Liver (tissue), 3 donors: ENCODE results near the gene WDR81.

Experiments
- EGR1 ChIP-seq, 2 donors: IDR thresholded peaks; 2 replicates each; pipeline ENCODE4 v1.6.1; 2016 to 2018; ENCODE audit warnings: antibody characterized with exemption in 2 of 2, low read depth in 2 of 2
- JUND ChIP-seq, 2 donors: IDR thresholded peaks; 2 replicates each; pipeline ENCODE4 v1.6.1; 2016; ENCODE audit warnings: antibody characterized with exemption in 2 of 2
- RAD21 ChIP-seq, 2 donors: IDR thresholded peaks; 2 replicates each; pipeline ENCODE4 v1.6.1; 2016; ENCODE audit warnings: antibody characterized with exemption in 2 of 2, mild to moderate bottlenecking in 2 of 2
- RXRA ChIP-seq, 2 donors: IDR thresholded peaks; 2 replicates each; pipeline ENCODE4 v1.6.1; 2017 to 2018; ENCODE audit warnings: antibody characterized with exemption in 2 of 2, mild to moderate bottlenecking in 1 of 2
- SP1 ChIP-seq: IDR thresholded peaks from 2 replicates; pipeline ENCODE4 v1.6.1; 2018; ENCODE audit warnings: antibody characterized with exemption, mild to moderate bottlenecking
- TAF1 ChIP-seq: conservative IDR thresholded peaks from 2 replicates; pipeline ENCODE4 v1.6.1; 2016; ENCODE audit warnings: antibody characterized with exemption, mild to moderate bottlenecking
- YY1 ChIP-seq: IDR thresholded peaks from 2 replicates; pipeline ENCODE4 v1.6.1; 2016; ENCODE audit warnings: antibody characterized with exemption, mild to moderate bottlenecking
- TF ChIP-seq, protein P1 (sequence below): IDR thresholded peaks from 2 replicates; pipeline ENCODE4 v1.6.1; 2016; ENCODE audit warnings: antibody characterized with exemption, mild to moderate bottlenecking
- TF ChIP-seq, protein P2 (sequence below): fragments of 150-350 bp; IDR thresholded peaks from 2 replicates; pipeline ENCODE4 v1.5.1; 2017; ENCODE audit warnings: improper control_type of control experiment, low read depth, low read length; ENCODE audit not compliant: missing input control
- TF ChIP-seq, protein P3 (sequence below): IDR thresholded peaks from 2 replicates; pipeline ENCODE4 v1.6.1; 2016; ENCODE audit warnings: antibody characterized with exemption
- TF ChIP-seq, protein P4 (sequence below): IDR thresholded peaks from 2 replicates; pipeline ENCODE4 v1.6.1; 2016; ENCODE audit warnings: antibody characterized with exemption
- donor health status: healthy.
- donor health status: healthy.

DNA sequence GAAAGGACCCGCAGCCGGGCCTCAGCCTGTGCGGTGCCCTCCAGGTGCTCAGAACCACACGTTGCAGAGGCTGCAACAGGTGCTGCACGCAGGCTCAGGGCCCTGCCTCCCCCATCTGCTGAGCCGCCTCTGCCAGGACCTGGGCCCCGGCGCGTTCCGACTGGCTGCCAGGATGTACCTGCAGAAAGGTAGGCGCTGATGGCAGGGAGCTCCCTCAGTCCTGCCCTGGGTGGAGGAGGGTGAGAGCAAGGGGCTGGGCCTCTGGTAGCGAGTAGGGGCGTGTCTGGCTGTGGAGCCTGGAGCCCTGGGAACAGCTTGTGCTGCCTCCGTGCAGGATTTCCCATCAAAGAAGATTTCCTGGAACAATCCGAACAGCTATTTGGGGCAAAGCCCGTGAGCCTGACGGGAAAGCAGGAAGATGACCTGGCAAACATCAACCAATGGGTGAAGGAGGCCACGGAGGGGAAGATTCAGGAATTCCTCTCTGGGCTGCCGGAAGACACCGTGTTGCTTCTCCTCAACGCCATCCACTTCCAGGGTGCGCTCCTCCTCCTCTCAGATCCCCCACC lies 22.6 kb downstream of the WDR81 start:
- TF ChIP-seq RAD21 (IDR thresholded peaks at IDR 0.05) = peak; percentile 37 to 38
- TF ChIP-seq, protein P1, sequence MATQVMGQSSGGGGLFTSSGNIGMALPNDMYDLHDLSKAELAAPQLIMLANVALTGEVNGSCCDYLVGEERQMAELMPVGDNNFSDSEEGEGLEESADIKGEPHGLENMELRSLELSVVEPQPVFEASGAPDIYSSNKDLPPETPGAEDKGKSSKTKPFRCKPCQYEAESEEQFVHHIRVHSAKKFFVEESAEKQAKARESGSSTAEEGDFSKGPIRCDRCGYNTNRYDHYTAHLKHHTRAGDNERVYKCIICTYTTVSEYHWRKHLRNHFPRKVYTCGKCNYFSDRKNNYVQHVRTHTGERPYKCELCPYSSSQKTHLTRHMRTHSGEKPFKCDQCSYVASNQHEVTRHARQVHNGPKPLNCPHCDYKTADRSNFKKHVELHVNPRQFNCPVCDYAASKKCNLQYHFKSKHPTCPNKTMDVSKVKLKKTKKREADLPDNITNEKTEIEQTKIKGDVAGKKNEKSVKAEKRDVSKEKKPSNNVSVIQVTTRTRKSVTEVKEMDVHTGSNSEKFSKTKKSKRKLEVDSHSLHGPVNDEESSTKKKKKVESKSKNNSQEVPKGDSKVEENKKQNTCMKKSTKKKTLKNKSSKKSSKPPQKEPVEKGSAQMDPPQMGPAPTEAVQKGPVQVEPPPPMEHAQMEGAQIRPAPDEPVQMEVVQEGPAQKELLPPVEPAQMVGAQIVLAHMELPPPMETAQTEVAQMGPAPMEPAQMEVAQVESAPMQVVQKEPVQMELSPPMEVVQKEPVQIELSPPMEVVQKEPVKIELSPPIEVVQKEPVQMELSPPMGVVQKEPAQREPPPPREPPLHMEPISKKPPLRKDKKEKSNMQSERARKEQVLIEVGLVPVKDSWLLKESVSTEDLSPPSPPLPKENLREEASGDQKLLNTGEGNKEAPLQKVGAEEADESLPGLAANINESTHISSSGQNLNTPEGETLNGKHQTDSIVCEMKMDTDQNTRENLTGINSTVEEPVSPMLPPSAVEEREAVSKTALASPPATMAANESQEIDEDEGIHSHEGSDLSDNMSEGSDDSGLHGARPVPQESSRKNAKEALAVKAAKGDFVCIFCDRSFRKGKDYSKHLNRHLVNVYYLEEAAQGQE = peak; percentile 85
- peak; percentile 75 for TF ChIP-seq YY1
- TF ChIP-seq, protein P2, sequence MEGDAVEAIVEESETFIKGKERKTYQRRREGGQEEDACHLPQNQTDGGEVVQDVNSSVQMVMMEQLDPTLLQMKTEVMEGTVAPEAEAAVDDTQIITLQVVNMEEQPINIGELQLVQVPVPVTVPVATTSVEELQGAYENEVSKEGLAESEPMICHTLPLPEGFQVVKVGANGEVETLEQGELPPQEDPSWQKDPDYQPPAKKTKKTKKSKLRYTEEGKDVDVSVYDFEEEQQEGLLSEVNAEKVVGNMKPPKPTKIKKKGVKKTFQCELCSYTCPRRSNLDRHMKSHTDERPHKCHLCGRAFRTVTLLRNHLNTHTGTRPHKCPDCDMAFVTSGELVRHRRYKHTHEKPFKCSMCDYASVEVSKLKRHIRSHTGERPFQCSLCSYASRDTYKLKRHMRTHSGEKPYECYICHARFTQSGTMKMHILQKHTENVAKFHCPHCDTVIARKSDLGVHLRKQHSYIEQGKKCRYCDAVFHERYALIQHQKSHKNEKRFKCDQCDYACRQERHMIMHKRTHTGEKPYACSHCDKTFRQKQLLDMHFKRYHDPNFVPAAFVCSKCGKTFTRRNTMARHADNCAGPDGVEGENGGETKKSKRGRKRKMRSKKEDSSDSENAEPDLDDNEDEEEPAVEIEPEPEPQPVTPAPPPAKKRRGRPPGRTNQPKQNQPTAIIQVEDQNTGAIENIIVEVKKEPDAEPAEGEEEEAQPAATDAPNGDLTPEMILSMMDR = no peak
- peak; percentile 57 to 64 for TF ChIP-seq JUND (IDR thresholded peaks at IDR 0.05)
- peak; percentile 51 for TF ChIP-seq TAF1
- TF ChIP-seq EGR1 (IDR thresholded peaks at IDR 0.05; ENCODE audit: low read depth in 2 of 2) = peak in 1 of 2 donors; percentile 74
- TF ChIP-seq, protein P3, sequence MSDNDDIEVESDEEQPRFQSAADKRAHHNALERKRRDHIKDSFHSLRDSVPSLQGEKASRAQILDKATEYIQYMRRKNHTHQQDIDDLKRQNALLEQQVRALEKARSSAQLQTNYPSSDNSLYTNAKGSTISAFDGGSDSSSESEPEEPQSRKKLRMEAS = peak; percentile 88
- TF ChIP-seq, protein P4, sequence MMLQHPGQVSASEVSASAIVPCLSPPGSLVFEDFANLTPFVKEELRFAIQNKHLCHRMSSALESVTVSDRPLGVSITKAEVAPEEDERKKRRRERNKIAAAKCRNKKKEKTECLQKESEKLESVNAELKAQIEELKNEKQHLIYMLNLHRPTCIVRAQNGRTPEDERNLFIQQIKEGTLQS = no peak
- TF ChIP-seq RXRA (IDR thresholded peaks at IDR 0.05) = peak; percentile 92 to 94
- TF ChIP-seq SP1 = peak; percentile 98
